B cell (primary cell): ENCODE measurements around the gene MED12L. TPM values are rescaled to one million over a fixed set of nuclear protein-coding genes. Genes with fewer than 3 reads are reported as not detected.

Source experiments
- ATAC-seq: fragments of 200-7000 bp; cut with Tn5 transposase; one replicate; pipeline ENCODE4 v1.10.0; 2021; ENCODE audit warnings: low read depth, mild to moderate bottlenecking, moderate number of reproducible peaks, moderate library complexity
- CTCF ChIA-PET: fragments of 350-600 bp; sonication (Branson Sonifier 250); formaldehyde crosslinking; loops from one replicate; lab custom pipeline; 2021; ENCODE audit warnings: antibody characterized with exemption, inconsistent platforms; lab: Charles Lee
- POLR2A ChIA-PET: fragments of 350-600 bp; sonication (Branson Sonifier 250); formaldehyde crosslinking; loops from one replicate; lab custom pipeline; 2021; ENCODE audit warnings: antibody characterized with exemption; lab: Charles Lee
- DNase-seq: peaks from one replicate; pipeline ENCODE4 v3.0.0; 2013
- H2AFZ ChIP-seq: 2 replicates; pipeline ENCODE4 v1.6.1; 2012; ENCODE audit warnings: mild to moderate bottlenecking, low read depth, low read length; ENCODE audit not compliant: insufficient read depth, poor library complexity, severe bottlenecking
- H3K27ac ChIP-seq, 2 donors: 1 replicate in 1 of 2; 2 replicates in 1 of 2; pipeline ENCODE4 v1.5.1; 2012 to 2013; ENCODE audit warnings: low read length in 2 of 2, mild to moderate bottlenecking in 2 of 2, moderate library complexity in 1 of 2
- H3K27me3 ChIP-seq, 4 experiments: fragments of 200-600 bp in 1 of 4; sonication (generic) in 1 of 4; replicated peaks in 1 of 4; 1 replicate in 2 of 4; 2 replicates in 2 of 4; pipeline versions ENCODE4 v1.6.1 to v1.7.0; 2013 to 2016; ENCODE audit warnings: low read length in 3 of 4, mild to moderate bottlenecking in 2 of 4, mixed read lengths in 1 of 4, moderate library complexity in 1 of 4; ENCODE audit not compliant: insufficient read depth in 4 of 4, control insufficient read depth in 3 of 4; ENCODE audit errors: control extremely low read depth in 1 of 4
- H3K36me3 ChIP-seq, 2 experiments: replicated peaks in 1 of 2; 1 replicate in 1 of 2; 2 replicates in 1 of 2; pipeline versions ENCODE4 v1.6.1 to v1.7.1; 2013; ENCODE audit warnings: low read length in 1 of 2; ENCODE audit not compliant: insufficient read depth in 2 of 2, control insufficient read depth in 1 of 2; ENCODE audit errors: control extremely low read depth in 1 of 2, extremely low read depth in 1 of 2
- H3K4me1 ChIP-seq, 2 donors: fragments of 200-600 bp in 1 of 2; sonication (generic) in 1 of 2; 1 replicate in 1 of 2; 2 replicates in 1 of 2; pipeline versions ENCODE4 v1.5.1 to v1.6.1; 2013 to 2017; ENCODE audit warnings: low read length in 2 of 2; ENCODE audit not compliant: control insufficient read depth in 2 of 2, insufficient read depth in 2 of 2
- H3K4me2 ChIP-seq: replicated peaks from 2 replicates; pipeline ENCODE3; 2012; ENCODE audit warnings: mild to moderate bottlenecking, low read depth, low read length; ENCODE audit not compliant: poor library complexity, severe bottlenecking
- H3K4me3 ChIP-seq, 5 experiments: fragments of 200-600 bp in 1 of 5; sonication (generic) in 1 of 5; 1 replicate in 3 of 5; 2 replicates in 2 of 5; pipeline versions ENCODE4 v1.5.1 to v1.7.0; 2011 to 2016; ENCODE audit warnings: low read length in 4 of 5, mild to moderate bottlenecking in 4 of 5, low read depth in 2 of 5, control low read depth in 1 of 5, moderate library complexity in 1 of 5; ENCODE audit not compliant: insufficient read depth in 1 of 5; ENCODE audit errors: control extremely low read depth in 1 of 5, extremely low read depth in 1 of 5
- H3K79me2 ChIP-seq: fragments of 200-600 bp; sonication (generic); one replicate; pipeline ENCODE4 v1.6.0; 2016; ENCODE audit warnings: low read length; ENCODE audit not compliant: control insufficient read depth, insufficient read depth
- H3K9ac ChIP-seq: fragments of 200-600 bp; sonication (generic); 2 replicates; pipeline ENCODE4 v1.6.1; 2017; ENCODE audit warnings: mild to moderate bottlenecking, low read length, moderate library complexity
- H3K9me3 ChIP-seq, 3 donors: one replicate each; pipeline versions ENCODE4 v1.6.1 to v1.7.1; 2013; ENCODE audit warnings: low read length in 2 of 3; ENCODE audit not compliant: control insufficient read depth in 2 of 3, insufficient read depth in 1 of 3; ENCODE audit errors: control extremely low read depth in 1 of 3
- H4K20me1 ChIP-seq: 2 replicates; pipeline ENCODE4 v1.6.0; 2012; ENCODE audit warnings: mild to moderate bottlenecking, low read length; ENCODE audit not compliant: insufficient read depth, control insufficient read depth, poor library complexity, severe bottlenecking
- H3K27ac Mint-ChIP-seq: one replicate; pipeline ENCODE4 v1.8.0; 2021; ENCODE audit warnings: mixed read lengths
- H3K27me3 Mint-ChIP-seq: one replicate; pipeline ENCODE4 v1.8.0; 2021; ENCODE audit warnings: mixed read lengths
- H3K4me1 Mint-ChIP-seq: one replicate; pipeline ENCODE4 v1.8.0; 2021; ENCODE audit warnings: mixed read lengths
- H3K4me3 Mint-ChIP-seq: one replicate; pipeline ENCODE4 v1.8.0; 2021; ENCODE audit warnings: mixed read lengths
- H3K9me3 Mint-ChIP-seq: one replicate; pipeline ENCODE4 v1.8.0; 2022; ENCODE audit warnings: mixed read lengths; ENCODE audit not compliant: insufficient read depth
- EZH2 ChIP-seq: IDR thresholded peaks from 2 replicates; pipeline ENCODE4 v1.6.1; 2012; ENCODE audit warnings: borderline replicate concordance, low read depth, mild to moderate bottlenecking, moderate library complexity, low read length; ENCODE audit not compliant: insufficient read depth, poor library complexity, severe bottlenecking
- WGBS: methylation state at CpG from one replicate; pipeline ENCODE4 v1.1.5; 2013; ENCODE audit warnings: missing lambda C conversion rate; ENCODE audit not compliant: insufficient coverage; 5-methylcytosine and 5-hydroxymethylcytosine counted together
- intact Hi-C: fragments of 100-400 bp; cut with micrococcal nuclease; formaldehyde crosslinking; loops from one replicate; pipeline ENCODE4 v1.10.0; 2022
- polyA plus RNA-seq: library from polyadenylated mRNA; depleted of rRNA; stranded (reverse); fragments of >200 nt; gene quantifications from 2 replicates; pipeline ENCODE4 v1.2.3, GENCODE V29; 2012
- total RNA-seq, 2 donors: library from RNA; stranded (reverse); fragments of 120-200 nt in 1 of 2; gene quantifications; 1 replicate in 1 of 2; 2 replicates in 1 of 2; pipeline versions ENCODE4 v1.2.3 to v1.2.4, GENCODE V29; 2013 to 2022
- TF ChIP-seq, protein P1 (sequence below): fragments of 200-600 bp; IDR thresholded peaks from one replicate; pipeline ENCODE4 v1.8.0; 2022; ENCODE audit warnings: antibody characterized with exemption, mild to moderate bottlenecking

MED12L gene
- total and polyA plus RNA-seq, 2 donors (not counting 1 experiment from before 2014, with no cell fraction given): 0.07 to 0.30 TPM

DNA sequence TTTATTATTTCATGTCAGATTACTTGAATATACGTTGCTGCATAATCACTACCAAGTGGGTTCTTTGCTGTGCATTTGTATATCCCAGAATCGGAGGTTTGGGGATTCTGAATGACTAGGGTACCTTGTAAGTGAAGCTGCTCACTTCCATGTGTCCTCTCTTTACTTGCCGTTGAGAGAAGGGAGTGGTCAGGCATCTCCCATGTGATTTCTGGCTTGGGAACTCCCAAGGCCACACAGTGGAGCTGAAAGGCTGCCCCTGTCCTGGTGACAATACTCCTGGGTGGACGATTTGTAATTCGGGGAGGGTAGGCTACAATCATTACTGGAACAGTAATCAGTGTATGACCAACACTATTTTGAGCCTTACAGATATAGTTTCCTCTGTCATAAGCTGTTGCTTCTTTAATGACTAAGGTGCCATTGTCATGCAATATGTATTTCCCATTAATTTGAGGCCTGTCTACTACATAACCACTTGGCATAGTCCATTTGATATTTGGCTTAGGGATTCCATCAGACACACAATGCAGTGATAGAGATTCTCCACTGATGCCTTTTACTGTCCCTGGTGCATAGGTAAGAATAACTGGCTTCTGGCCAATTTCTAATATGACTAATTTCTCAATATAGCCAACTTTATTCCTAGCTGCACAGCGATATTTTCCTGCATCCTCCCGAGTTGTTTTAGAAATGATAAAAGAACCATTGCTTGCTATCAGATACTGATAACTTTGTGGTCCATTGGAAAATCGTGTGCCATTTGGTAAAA lies 351.4 kb downstream of the MED12L start:
- CTCF ChIA-PET: interaction anchor here (0.7 to 6.1 kb wide), 6 partner anchors 10 to 483 kb away, joined by 3 to 47 read pairs (median 9); no protein-coding TSS in a partner anchor
- H3K4me3 Mint-ChIP-seq: no peak overlapping the region

DNA sequence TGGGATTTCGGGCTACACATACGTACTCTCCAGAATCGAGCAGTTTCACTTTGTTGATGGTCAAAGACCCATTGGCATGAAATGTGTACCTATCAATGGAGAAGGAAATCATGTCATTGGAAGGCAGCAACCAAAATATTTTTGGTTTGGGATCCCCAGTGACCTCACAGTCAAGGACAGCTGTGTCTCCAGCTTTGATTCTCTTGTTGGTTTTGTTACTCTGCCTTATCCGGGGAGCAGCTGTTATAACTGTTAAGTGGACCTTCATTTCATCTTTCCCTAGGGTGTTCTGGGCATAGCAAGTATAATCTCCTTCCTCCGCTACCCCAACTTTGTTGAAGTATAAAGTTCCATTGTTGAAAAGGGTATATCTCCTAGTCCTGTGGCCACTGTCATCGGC lies 352.4 kb downstream of the MED12L start:
- ATAC-seq (no peak), DNase-seq (no peak)
- TF ChIP-seq, protein P1, sequence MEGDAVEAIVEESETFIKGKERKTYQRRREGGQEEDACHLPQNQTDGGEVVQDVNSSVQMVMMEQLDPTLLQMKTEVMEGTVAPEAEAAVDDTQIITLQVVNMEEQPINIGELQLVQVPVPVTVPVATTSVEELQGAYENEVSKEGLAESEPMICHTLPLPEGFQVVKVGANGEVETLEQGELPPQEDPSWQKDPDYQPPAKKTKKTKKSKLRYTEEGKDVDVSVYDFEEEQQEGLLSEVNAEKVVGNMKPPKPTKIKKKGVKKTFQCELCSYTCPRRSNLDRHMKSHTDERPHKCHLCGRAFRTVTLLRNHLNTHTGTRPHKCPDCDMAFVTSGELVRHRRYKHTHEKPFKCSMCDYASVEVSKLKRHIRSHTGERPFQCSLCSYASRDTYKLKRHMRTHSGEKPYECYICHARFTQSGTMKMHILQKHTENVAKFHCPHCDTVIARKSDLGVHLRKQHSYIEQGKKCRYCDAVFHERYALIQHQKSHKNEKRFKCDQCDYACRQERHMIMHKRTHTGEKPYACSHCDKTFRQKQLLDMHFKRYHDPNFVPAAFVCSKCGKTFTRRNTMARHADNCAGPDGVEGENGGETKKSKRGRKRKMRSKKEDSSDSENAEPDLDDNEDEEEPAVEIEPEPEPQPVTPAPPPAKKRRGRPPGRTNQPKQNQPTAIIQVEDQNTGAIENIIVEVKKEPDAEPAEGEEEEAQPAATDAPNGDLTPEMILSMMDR: no peak
- no peak for TF ChIP-seq EZH2
- Histone ChIP-seq H3K27ac (no peak overlapping the region), H3K4me2 (no peak overlapping the region), H3K79me2 (no peaks in the 10 kb centered on the region), H3K4me1 (no peaks in the 10 kb centered on the region), H3K4me3 (no peak overlapping the region), H3K9me3 (no peaks in the 10 kb centered on the region), H2AFZ (no peak overlapping the region), H3K9ac (no peak overlapping the region), H4K20me1 (no peaks in the 10 kb centered on the region), H3K36me3 (no peaks in the 10 kb centered on the region), H3K27me3 (no peaks in the 10 kb centered on the region)
- Mint-ChIP-seq H3K27ac (no peak overlapping the region), H3K4me1 (peaks cover 12% of the 10 kb centered on the region), H3K27me3 (no peaks in the 10 kb centered on the region), H3K9me3 (no peaks in the 10 kb centered on the region), H3K4me3 (no peak overlapping the region)
- 94% methylated on average over 4 of the region's 6 CpGs for WGBS
- ChIA-PET POLR2A (no interaction called here), CTCF (interaction anchor here (0.7 to 6.1 kb wide), 7 partner anchors 11 to 1136 kb away, joined by 3 to 47 read pairs (median 7); no protein-coding TSS in a partner anchor)
- intact Hi-C loops: loop anchor here (2.0 kb wide), 2 partner anchors 59 to 1087 kb away; no protein-coding TSS in a partner anchor

More for the DNA sequence above, 351.4 kb downstream of the MED12L start:
- H3K27me3 ChIP-seq: no peaks in the 10 kb centered on the region
- POLR2A ChIA-PET: interaction anchor here (0.6 kb wide), 1 partner anchor 14 kb away, joined by 4 read pairs; no protein-coding TSS in a partner anchor
- ATAC-seq (no peak), DNase-seq (no peak)
- TF ChIP-seq, protein P1: no peak
- no peak for TF ChIP-seq EZH2
- 95% methylated on average over 3 of the region's 8 CpGs for WGBS
- no peak overlapping the region for H3K4me3 ChIP-seq
- no peaks in the 10 kb centered on the region for H3K9me3 ChIP-seq
- no peak overlapping the region for H2AFZ ChIP-seq
- Mint-ChIP-seq H3K4me1 (peaks cover 18% of the 10 kb centered on the region), H3K27me3 (no peaks in the 10 kb centered on the region), H3K9me3 (no peaks in the 10 kb centered on the region), H3K27ac (no peak overlapping the region)
- intact Hi-C loops: no loop called here
- no peaks in the 10 kb centered on the region for H3K4me1 ChIP-seq
- no peak overlapping the region for H3K4me2 ChIP-seq
- H3K79me2 ChIP-seq: no peaks in the 10 kb centered on the region
- H3K36me3 ChIP-seq: no peaks in the 10 kb centered on the region
- no peak overlapping the region for H3K27ac ChIP-seq
- H4K20me1 ChIP-seq: no peaks in the 10 kb centered on the region
- no peak overlapping the region for H3K9ac ChIP-seq
